ENCODE measurements around the gene VTI1A. TPM values are rescaled to one million over a fixed set of nuclear protein-coding genes. Genes with fewer than 3 reads are reported as not detected.
A peak's percentile ranks its signal among the peaks of the same experiment; 100 is the strongest.

VTI1A gene
- total and polyA plus RNA-seq, 3 donors from 2014 or later = 25.5 to 85.9 (median 63.4) TPM

DNA sequence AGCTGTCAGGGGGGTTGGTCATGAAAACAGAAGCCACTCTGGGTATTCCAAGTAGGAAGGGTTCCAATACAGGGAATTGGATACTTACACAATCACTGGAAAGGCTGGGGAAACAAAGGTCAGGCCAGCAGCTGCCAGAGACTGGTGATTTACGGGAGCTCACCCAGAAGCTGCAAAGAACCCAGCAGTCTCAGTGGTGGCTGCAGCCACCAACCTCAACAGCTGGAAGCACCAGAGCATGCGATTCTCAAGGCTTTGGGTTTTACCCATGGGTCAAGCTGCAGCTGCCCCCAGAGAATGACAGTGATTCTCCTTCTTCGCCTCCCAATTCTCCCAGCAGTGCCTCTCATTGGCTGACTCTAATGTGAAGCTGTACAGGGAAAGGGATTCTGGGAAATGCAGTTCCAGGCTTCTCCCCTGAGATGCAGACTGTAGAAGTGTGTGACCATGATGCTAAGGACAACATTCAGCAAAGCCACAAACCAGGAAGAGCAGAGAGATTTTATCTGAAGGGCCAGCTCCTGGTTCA is 395.9 kb downstream of the VTI1A start:
- Histone ChIP-seq H3K27ac (no peak overlapping the region), H3K4me3 (no peak overlapping the region), H3K4me1 (no peaks in the 10 kb centered on the region), H3K36me3 (ENCODE audit: low read depth, missing control alignments) (no peaks in the 10 kb centered on the region), H3K9me3 (no peaks in the 10 kb centered on the region), H3K27me3 (no peaks in the 10 kb centered on the region)
- DNase-seq = no peak
- intact Hi-C loops (cut with DNase I; ENCODE audit: low total_unique reads) = no loop called here
- WGBS, 2 donors = 59 to 68% methylated on average over 3 of the region's 3 CpGs
- TF ChIP-seq POLR2A (IDR thresholded peaks at IDR 0.05) = no peak

DNA sequence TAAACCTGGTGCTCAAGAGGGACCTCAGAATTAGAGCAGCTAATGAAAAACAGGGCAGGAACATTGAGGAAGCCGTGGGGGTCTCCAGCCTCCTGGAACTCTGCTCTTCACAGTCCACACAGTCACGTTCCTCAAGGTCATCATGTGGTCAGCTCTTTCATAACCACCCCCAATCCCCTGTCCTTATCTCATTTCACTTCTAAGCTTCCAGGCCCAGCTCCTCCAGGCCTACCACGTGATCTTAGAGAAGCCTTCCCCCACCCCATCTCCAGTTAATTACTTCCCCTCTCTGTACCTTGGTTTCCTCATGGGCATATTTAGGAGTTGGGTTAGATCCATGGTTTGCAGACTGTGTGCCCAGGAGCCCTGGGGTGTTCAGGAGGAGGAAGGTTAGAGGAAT is 396.6 kb downstream of the VTI1A start:
- H3K4me3 ChIP-seq = no peak overlapping the region
- intact Hi-C loops (cut with DNase I; ENCODE audit: low total_unique reads) = no loop called here
- WGBS, 2 donors = 51 to 67% methylated on average over 3 of the region's 3 CpGs
- H3K4me1 ChIP-seq = no peaks in the 10 kb centered on the region
- no peaks in the 10 kb centered on the region for H3K9me3 ChIP-seq
- H3K36me3 ChIP-seq (ENCODE audit: low read depth, missing control alignments) = no peaks in the 10 kb centered on the region
- DNase-seq = no peak
- no peaks in the 10 kb centered on the region for H3K27me3 ChIP-seq
- no peak for TF ChIP-seq POLR2A (IDR thresholded peaks at IDR 0.05)
- TF ChIP-seq, protein P1, sequence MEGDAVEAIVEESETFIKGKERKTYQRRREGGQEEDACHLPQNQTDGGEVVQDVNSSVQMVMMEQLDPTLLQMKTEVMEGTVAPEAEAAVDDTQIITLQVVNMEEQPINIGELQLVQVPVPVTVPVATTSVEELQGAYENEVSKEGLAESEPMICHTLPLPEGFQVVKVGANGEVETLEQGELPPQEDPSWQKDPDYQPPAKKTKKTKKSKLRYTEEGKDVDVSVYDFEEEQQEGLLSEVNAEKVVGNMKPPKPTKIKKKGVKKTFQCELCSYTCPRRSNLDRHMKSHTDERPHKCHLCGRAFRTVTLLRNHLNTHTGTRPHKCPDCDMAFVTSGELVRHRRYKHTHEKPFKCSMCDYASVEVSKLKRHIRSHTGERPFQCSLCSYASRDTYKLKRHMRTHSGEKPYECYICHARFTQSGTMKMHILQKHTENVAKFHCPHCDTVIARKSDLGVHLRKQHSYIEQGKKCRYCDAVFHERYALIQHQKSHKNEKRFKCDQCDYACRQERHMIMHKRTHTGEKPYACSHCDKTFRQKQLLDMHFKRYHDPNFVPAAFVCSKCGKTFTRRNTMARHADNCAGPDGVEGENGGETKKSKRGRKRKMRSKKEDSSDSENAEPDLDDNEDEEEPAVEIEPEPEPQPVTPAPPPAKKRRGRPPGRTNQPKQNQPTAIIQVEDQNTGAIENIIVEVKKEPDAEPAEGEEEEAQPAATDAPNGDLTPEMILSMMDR (IDR thresholded peaks at IDR 0.05) = no peak
- no peak overlapping the region for H3K27ac ChIP-seq

DNA sequence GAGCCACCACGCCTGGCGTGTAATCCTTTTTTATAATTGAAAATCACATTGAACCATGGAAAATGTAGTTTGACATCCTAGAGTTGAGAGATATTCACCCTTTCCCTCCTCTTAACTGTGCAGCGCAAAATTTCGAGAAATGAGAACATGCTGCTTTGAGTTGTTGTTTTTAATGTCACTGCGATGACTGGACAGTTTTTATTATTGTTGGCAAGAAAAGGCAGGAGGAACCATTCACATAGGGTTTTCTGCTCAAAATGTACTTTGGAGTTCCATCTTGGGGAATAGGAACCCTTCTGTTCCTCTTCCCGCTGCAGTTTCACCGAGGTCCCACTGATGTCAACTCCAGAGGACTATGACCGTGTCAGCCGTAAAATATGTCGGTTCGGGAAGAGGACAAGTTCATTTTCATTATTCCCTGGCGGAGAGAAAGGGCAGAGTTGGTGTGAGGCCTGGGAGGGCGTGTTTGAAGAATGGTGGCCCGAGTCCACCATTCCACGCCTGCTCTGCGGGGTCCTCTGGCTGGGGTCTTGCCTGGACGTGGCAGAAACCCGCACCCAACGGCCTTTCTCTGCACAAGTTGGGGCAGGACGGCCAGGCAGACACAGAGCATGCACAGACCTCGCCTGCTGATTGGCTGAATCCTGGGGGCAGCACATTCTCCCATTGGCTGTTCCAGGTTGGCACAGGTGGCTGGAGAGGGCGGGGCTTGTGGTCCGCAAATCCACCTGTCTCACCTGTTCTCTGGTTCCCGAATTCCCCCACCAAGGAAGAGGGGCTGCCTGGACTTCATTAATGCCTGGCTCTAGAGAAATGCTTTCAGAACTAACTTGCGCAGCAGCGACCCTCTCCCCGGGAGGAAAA is 397.9 kb downstream of the VTI1A start:
- DNase-seq = peak; percentile 65
- Histone ChIP-seq H3K36me3 (ENCODE audit: low read depth, missing control alignments) (no peaks in the 10 kb centered on the region), H3K9me3 (no peaks in the 10 kb centered on the region), H3K4me3 (peak overlapping the region in 1 of 2 donors; percentile 27), H3K4me1 (no peaks in the 10 kb centered on the region), H3K27ac (no peak overlapping the region), H3K27me3 (no peaks in the 10 kb centered on the region)
- intact Hi-C loops (cut with DNase I; ENCODE audit: low total_unique reads) = no loop called here
- TF ChIP-seq, protein P1 (IDR thresholded peaks at IDR 0.05) = no peak
- no peak for TF ChIP-seq POLR2A (IDR thresholded peaks at IDR 0.05)
- WGBS, 2 donors = 81% methylated on average over 19 to 27 of the region's 27 CpGs

DNA sequence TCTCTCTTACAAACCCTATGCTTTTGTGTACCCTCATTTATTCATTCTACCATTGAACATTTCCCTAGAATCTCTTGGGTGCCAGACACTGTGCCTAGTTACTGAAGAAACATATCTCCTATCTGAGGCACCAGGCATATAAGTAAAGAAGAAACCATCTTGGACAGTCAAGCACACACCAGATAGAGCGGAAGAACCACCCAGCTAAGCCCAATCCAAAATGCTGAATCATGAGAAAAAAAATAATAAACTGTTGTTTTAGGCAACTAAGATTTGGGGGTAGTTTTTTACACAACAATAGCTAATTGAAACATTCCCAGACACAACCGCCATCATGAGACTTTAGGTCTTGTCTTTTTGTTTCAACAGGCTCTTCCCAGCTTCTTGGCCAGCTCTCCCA is 400.8 kb downstream of the VTI1A start:
- WGBS, 2 donors = 92 to 100% methylated on average over 2 of the region's 2 CpGs
- TF ChIP-seq, protein P1 (IDR thresholded peaks at IDR 0.05) = no peak
- TF ChIP-seq POLR2A (IDR thresholded peaks at IDR 0.05) = no peak
- Histone ChIP-seq H3K27ac (no peak overlapping the region), H3K4me1 (no peaks in the 10 kb centered on the region), H3K27me3 (no peaks in the 10 kb centered on the region), H3K4me3 (no peak overlapping the region), H3K36me3 (ENCODE audit: low read depth, missing control alignments) (no peaks in the 10 kb centered on the region), H3K9me3 (no peaks in the 10 kb centered on the region)
- no peak for DNase-seq
- intact Hi-C loops (cut with DNase I; ENCODE audit: low total_unique reads) = no loop called here

DNA sequence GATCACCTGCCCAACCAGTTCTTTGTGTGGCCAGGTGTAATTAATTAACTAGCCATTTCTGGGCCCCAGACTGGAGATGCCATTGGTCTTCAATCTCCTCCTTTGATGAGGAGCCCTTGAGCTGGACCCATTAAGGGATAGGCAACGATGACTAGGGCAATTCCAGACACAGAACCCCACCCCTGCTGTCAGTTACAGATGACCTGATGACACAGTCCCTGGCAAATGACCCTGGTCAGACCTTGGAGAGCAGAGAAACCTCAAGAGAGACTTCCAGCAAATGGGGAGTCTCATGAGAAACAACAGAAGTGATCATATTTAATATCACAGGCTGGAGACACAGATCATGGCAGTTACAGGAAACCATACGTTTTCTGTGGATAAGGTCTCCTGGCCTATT is 401.2 kb downstream of the VTI1A start:
- no peak for DNase-seq
- no peaks in the 10 kb centered on the region for H3K27me3 ChIP-seq
- no peaks in the 10 kb centered on the region for H3K4me1 ChIP-seq
- intact Hi-C loops (cut with DNase I; ENCODE audit: low total_unique reads) = no loop called here
- TF ChIP-seq, protein P1 (IDR thresholded peaks at IDR 0.05) = no peak
- no peak for TF ChIP-seq POLR2A (IDR thresholded peaks at IDR 0.05)
- H3K36me3 ChIP-seq (ENCODE audit: low read depth, missing control alignments) = no peaks in the 10 kb centered on the region
- H3K27ac ChIP-seq = no peak overlapping the region
- no peaks in the 10 kb centered on the region for H3K9me3 ChIP-seq
- H3K4me3 ChIP-seq = no peak overlapping the region
- WGBS, 2 donors = 87% methylated on average over 2 of the region's 2 CpGs
